ENCODE results near the gene ARPC4.

GRCh38 chr3:9820946-9821345 is 28.1 kb downstream of the ARPC4 start:
- TF ChIP-seq CTCF (IDR thresholded peaks at IDR 0.05; ENCODE audit: poor library complexity) (peak; percentile 19), EZH2phosphoT487 (IDR thresholded peaks at IDR 0.05; ENCODE audit: low read depth, severe bottlenecking, unreplicated experiment) (no peak), EZH2 (IDR thresholded peaks at IDR 0.05; ENCODE audit: borderline replicate concordance) (no peak)
